ENCODE results near the gene GPRC5B. TPM values are rescaled to one million over a fixed set of nuclear protein-coding genes. Genes with fewer than 3 reads are reported as not detected.

Gene GPRC5B
- total and polyA plus RNA-seq, 2 experiments from 2014 or later = 0.13 TPM; not detected in 1

GRCh38 chr16:19830902-19831560 is 53.6 kb downstream of the GPRC5B start:
- no peaks in the 10 kb centered on the region for H3K36me3 ChIP-seq (ENCODE audit: low read depth)
- H3K4me1 ChIP-seq (ENCODE audit: insufficient read depth) = peaks cover 11% of the 10 kb centered on the region
- H3K4me3 ChIP-seq = no peak overlapping the region
- DNase-seq = no peak
- no peak overlapping the region for H2AFZ ChIP-seq
- 68 to 77% methylated on average over 5 of the region's 5 CpGs for WGBS, 2 experiments (ENCODE audit: low coverage in 1 of 2, low lambda C conversion rate in 2 of 2, missing lambda C conversion rate in 2 of 2)
- no peaks in the 10 kb centered on the region for H3K79me2 ChIP-seq (ENCODE audit: insufficient read depth)
- in situ Hi-C loops (cut with MboI) = loop anchor here (25.0 kb wide), 1 partner anchor 94 kb away; no protein-coding TSS in a partner anchor
- no peaks in the 10 kb centered on the region for H3K9me3 ChIP-seq (ENCODE audit: low read depth)
- no peak overlapping the region for H3K4me2 ChIP-seq (ENCODE audit: unreplicated experiment)
- TF ChIP-seq EZH2phosphoT487 (IDR thresholded peaks at IDR 0.05; ENCODE audit: insufficient read depth, low read depth) = no peak
- no peak for TF ChIP-seq EZH2 (IDR thresholded peaks at IDR 0.05; ENCODE audit: insufficient read depth, poor library complexity, severe bottlenecking)
- no peaks in the 10 kb centered on the region for H4K20me1 ChIP-seq (ENCODE audit: insufficient read depth)
- H3K9me2 ChIP-seq (ENCODE audit: insufficient read depth) = no peaks in the 10 kb centered on the region
- H3F3A ChIP-seq (ENCODE audit: insufficient read depth) = peaks cover 17% of the 10 kb centered on the region; the same call in 1 of the 2 replicates
- H3K27ac ChIP-seq = peak overlapping the region; percentile 27
- H3K27me3 ChIP-seq (replicated peaks; ENCODE audit: insufficient read depth) = no peaks in the 10 kb centered on the region
- no peak overlapping the region for H3K9ac ChIP-seq

- H3K4me1 ChIP-seq (ENCODE audit: insufficient read depth) = peaks cover 11% of the 10 kb centered on the region
- no peak overlapping the region for H2AFZ ChIP-seq
- no peak overlapping the region for H3K9ac ChIP-seq
- H3F3A ChIP-seq (ENCODE audit: insufficient read depth) = peaks cover 17% of the 10 kb centered on the region; the same call in 1 of the 2 replicates
- no peak for TF ChIP-seq EZH2phosphoT487 (IDR thresholded peaks at IDR 0.05; ENCODE audit: insufficient read depth, low read depth)
- TF ChIP-seq EZH2 (IDR thresholded peaks at IDR 0.05; ENCODE audit: insufficient read depth, poor library complexity, severe bottlenecking) = no peak
- no peaks in the 10 kb centered on the region for H3K9me2 ChIP-seq (ENCODE audit: insufficient read depth)
- H3K27me3 ChIP-seq (replicated peaks; ENCODE audit: insufficient read depth) = no peaks in the 10 kb centered on the region
- H4K20me1 ChIP-seq (ENCODE audit: insufficient read depth) = no peaks in the 10 kb centered on the region
- in situ Hi-C loops (cut with MboI) = loop anchor here (25.0 kb wide), 1 partner anchor 93 kb away; no protein-coding TSS in a partner anchor
- 87 to 91% methylated on average over 9 of the region's 9 CpGs for WGBS, 2 experiments (ENCODE audit: low coverage in 1 of 2, low lambda C conversion rate in 2 of 2, missing lambda C conversion rate in 2 of 2)
- H3K36me3 ChIP-seq (ENCODE audit: low read depth) = no peaks in the 10 kb centered on the region
- no peak overlapping the region for H3K27ac ChIP-seq
- H3K9me3 ChIP-seq (ENCODE audit: low read depth) = no peaks in the 10 kb centered on the region
- no peak overlapping the region for H3K4me2 ChIP-seq (ENCODE audit: unreplicated experiment)
- H3K79me2 ChIP-seq (ENCODE audit: insufficient read depth) = no peaks in the 10 kb centered on the region
- no peak for DNase-seq
- H3K4me3 ChIP-seq = no peak overlapping the region
Measured at GRCh38 chr16:19829844-19830692, 54.6 kb downstream of the GPRC5B start.

- Histone ChIP-seq H3K9me2 (ENCODE audit: insufficient read depth) (no peaks in the 10 kb centered on the region), H3K27ac (no peak overlapping the region), H3K27me3 (replicated peaks; ENCODE audit: insufficient read depth) (no peaks in the 10 kb centered on the region), H2AFZ (no peak overlapping the region), H3K4me3 (no peak overlapping the region), H3K4me1 (ENCODE audit: insufficient read depth) (no peaks in the 10 kb centered on the region), H3K9ac (no peak overlapping the region), H3K36me3 (ENCODE audit: low read depth) (no peaks in the 10 kb centered on the region), H3K79me2 (ENCODE audit: insufficient read depth) (no peaks in the 10 kb centered on the region), H3K9me3 (ENCODE audit: low read depth) (no peaks in the 10 kb centered on the region), H4K20me1 (ENCODE audit: insufficient read depth) (no peaks in the 10 kb centered on the region), H3F3A (ENCODE audit: insufficient read depth) (no peaks in the 10 kb centered on the region), H3K4me2 (ENCODE audit: unreplicated experiment) (no peak overlapping the region)
- WGBS, 2 experiments (ENCODE audit: low coverage in 1 of 2, low lambda C conversion rate in 2 of 2, missing lambda C conversion rate in 2 of 2) = 85 to 90% methylated on average over 5 of the region's 5 CpGs
- no peak for DNase-seq
- no peak for TF ChIP-seq EZH2phosphoT487 (IDR thresholded peaks at IDR 0.05; ENCODE audit: insufficient read depth, low read depth)
- TF ChIP-seq EZH2 (IDR thresholded peaks at IDR 0.05; ENCODE audit: insufficient read depth, poor library complexity, severe bottlenecking) = no peak
- in situ Hi-C loops (cut with MboI) = no loop called here
Measured at GRCh38 chr16:19824216-19824615, 60.4 kb downstream of the GPRC5B start.

- Histone ChIP-seq H3K9ac (no peak overlapping the region), H3K27ac (no peak overlapping the region), H3K79me2 (ENCODE audit: insufficient read depth) (no peaks in the 10 kb centered on the region), H3K4me2 (ENCODE audit: unreplicated experiment) (no peak overlapping the region), H3F3A (ENCODE audit: insufficient read depth) (no peaks in the 10 kb centered on the region), H3K9me2 (ENCODE audit: insufficient read depth) (no peaks in the 10 kb centered on the region), H4K20me1 (ENCODE audit: insufficient read depth) (no peaks in the 10 kb centered on the region), H3K4me3 (no peak overlapping the region), H3K4me1 (ENCODE audit: insufficient read depth) (no peaks in the 10 kb centered on the region), H2AFZ (no peak overlapping the region), H3K27me3 (replicated peaks; ENCODE audit: insufficient read depth) (no peaks in the 10 kb centered on the region), H3K36me3 (ENCODE audit: low read depth) (no peaks in the 10 kb centered on the region), H3K9me3 (ENCODE audit: low read depth) (no peaks in the 10 kb centered on the region)
- in situ Hi-C loops (cut with MboI) = no loop called here
- TF ChIP-seq EZH2 (IDR thresholded peaks at IDR 0.05; ENCODE audit: insufficient read depth, poor library complexity, severe bottlenecking) (no peak), EZH2phosphoT487 (IDR thresholded peaks at IDR 0.05; ENCODE audit: insufficient read depth, low read depth) (no peak)
- no peak for DNase-seq
- WGBS, 2 experiments (ENCODE audit: low coverage in 1 of 2, low lambda C conversion rate in 2 of 2, missing lambda C conversion rate in 2 of 2) = 90 to 91% methylated on average over 6 of the region's 6 CpGs
Measured at GRCh38 chr16:19823322-19823721, 61.3 kb downstream of the GPRC5B start.
